ENCODE data around the gene TOPBP1. TPM values are rescaled to one million over a fixed set of nuclear protein-coding genes. Genes with fewer than 3 reads are reported as not detected.

The TOPBP1 gene
- total RNA-seq, 1 donor from 2014 or later: 33.9 TPM

- TF ChIP-seq, protein P1, sequence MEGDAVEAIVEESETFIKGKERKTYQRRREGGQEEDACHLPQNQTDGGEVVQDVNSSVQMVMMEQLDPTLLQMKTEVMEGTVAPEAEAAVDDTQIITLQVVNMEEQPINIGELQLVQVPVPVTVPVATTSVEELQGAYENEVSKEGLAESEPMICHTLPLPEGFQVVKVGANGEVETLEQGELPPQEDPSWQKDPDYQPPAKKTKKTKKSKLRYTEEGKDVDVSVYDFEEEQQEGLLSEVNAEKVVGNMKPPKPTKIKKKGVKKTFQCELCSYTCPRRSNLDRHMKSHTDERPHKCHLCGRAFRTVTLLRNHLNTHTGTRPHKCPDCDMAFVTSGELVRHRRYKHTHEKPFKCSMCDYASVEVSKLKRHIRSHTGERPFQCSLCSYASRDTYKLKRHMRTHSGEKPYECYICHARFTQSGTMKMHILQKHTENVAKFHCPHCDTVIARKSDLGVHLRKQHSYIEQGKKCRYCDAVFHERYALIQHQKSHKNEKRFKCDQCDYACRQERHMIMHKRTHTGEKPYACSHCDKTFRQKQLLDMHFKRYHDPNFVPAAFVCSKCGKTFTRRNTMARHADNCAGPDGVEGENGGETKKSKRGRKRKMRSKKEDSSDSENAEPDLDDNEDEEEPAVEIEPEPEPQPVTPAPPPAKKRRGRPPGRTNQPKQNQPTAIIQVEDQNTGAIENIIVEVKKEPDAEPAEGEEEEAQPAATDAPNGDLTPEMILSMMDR (conservative IDR thresholded peaks at IDR 0.05; ENCODE audit: low read depth, low read length): no peak
- no peak for DNase-seq (ENCODE audit: low read depth)
- H3K4me3 ChIP-seq (ENCODE audit: low read depth, low read length): no peak overlapping the region
These were observed 66.4 kb downstream of the TOPBP1 start for GRCh38 chr3:133595341-133595740.

- DNase-seq (ENCODE audit: low read depth): no peak
- TF ChIP-seq, protein P1 (conservative IDR thresholded peaks at IDR 0.05; ENCODE audit: low read depth, low read length): no peak
These were observed 68.5 kb downstream of the TOPBP1 start for GRCh38 chr3:133593243-133593642.

DNA sequence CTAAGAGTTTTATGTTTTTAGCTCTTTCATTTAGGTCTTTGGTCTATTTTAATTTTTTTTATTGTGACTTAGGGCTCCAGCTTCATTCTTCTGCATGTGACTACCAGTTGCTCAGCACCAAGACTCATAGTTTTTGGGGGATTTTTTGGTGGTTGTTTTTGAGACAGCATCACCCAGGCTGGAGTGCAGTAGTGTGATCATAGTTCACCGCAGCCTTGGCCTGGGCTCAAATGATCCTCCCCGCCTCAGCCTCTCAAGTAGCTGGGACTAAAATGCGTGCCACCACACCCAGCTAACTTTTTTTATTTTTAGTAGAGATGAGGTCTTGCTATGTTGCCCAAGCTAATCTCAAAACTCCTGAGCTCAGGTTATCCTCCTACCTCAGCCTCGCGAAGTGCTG is 68.9 kb downstream of the TOPBP1 start:
- H3K4me3 ChIP-seq (ENCODE audit: low read depth, low read length): no peak overlapping the region
- no peak for DNase-seq (ENCODE audit: low read depth)
- TF ChIP-seq, protein P1 (conservative IDR thresholded peaks at IDR 0.05; ENCODE audit: low read depth, low read length): no peak

More at GRCh38 chr3:133593243-133593642, 68.5 kb downstream of the TOPBP1 start:
- no peak overlapping the region for H3K4me3 ChIP-seq (ENCODE audit: low read depth, low read length)

GRCh38 chr3:133591271-133591742 is 70.4 kb downstream of the TOPBP1 start:
- TF ChIP-seq, protein P1 (conservative IDR thresholded peaks at IDR 0.05; ENCODE audit: low read depth, low read length): no peak
- no peak for DNase-seq (ENCODE audit: low read depth)
- H3K4me3 ChIP-seq (ENCODE audit: low read depth, low read length): no peak overlapping the region

DNA sequence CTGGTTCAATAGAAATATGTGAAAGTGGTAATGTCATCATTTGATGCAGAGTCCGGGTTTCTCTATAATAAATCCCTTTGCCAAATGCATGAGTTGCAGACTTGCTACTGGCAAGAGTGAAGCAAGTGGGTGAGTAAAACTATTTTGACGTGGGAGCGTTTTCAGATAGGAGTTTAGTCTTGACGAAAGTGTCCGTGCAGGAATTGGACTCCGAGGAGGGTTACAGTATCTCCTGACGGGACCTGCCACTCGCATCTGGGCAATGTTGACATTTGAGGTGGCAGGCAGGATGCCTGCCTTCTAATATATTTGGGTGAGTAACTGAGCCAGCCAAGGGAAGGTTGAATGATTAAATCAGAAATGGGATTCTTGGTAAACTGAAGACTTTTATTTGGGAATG is 72.2 kb downstream of the TOPBP1 start:
- H3K4me3 ChIP-seq (ENCODE audit: low read depth, low read length): no peak overlapping the region
- TF ChIP-seq, protein P1 (conservative IDR thresholded peaks at IDR 0.05; ENCODE audit: low read depth, low read length): no peak
- DNase-seq (ENCODE audit: low read depth): no peak

- H3K4me3 ChIP-seq (ENCODE audit: low read depth, low read length): no peak overlapping the region
- TF ChIP-seq, protein P1 (conservative IDR thresholded peaks at IDR 0.05; ENCODE audit: low read depth, low read length): no peak
- no peak for DNase-seq (ENCODE audit: low read depth)
These were observed 72.8 kb downstream of the TOPBP1 start for GRCh38 chr3:133588784-133589465.

DNA sequence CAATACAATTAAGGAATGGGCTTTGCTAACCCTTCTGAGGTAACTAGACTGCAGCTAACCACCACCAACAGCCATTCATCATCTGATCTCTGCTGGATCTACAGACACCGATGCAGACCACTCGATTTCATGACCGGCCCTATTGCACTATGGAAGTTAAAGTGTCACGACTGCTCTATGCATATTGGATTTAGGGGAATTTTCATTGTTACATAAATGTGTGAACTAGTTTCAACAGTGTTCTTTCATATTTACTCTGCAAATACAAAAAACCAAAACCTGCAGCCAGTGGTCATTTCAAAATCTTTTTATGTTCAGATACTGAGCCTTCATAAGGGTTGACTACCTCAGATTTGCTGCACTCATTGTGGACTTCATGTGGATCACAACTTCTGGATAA is 73.7 kb downstream of the TOPBP1 start:
- DNase-seq (ENCODE audit: low read depth): no peak
- TF ChIP-seq, protein P1 (conservative IDR thresholded peaks at IDR 0.05; ENCODE audit: low read depth, low read length): no peak
- no peak overlapping the region for H3K4me3 ChIP-seq (ENCODE audit: low read depth, low read length)
